Retina (tissue), 1 donor: Measurements from ENCODE around the gene ANKRD34C.

Experiments
- DNase-seq: peaks from one replicate; pipeline ENCODE4 v3.0.0-alpha.2; 2016

The ANKRD34C gene

GRCh38 chr15:79282371-79283251, at the start of gene ANKRD34C:
TSS of gene ANKRD34C (plus strand) at chr15:79282722. CDS start at chr15:79293285, 10,563 bp downstream.
- DNase-seq = peak; percentile 69

- no peak for DNase-seq
Observed at GRCh38 chr15:79233236-79233635, 49.3 kb upstream of the ANKRD34C start.

DNA sequence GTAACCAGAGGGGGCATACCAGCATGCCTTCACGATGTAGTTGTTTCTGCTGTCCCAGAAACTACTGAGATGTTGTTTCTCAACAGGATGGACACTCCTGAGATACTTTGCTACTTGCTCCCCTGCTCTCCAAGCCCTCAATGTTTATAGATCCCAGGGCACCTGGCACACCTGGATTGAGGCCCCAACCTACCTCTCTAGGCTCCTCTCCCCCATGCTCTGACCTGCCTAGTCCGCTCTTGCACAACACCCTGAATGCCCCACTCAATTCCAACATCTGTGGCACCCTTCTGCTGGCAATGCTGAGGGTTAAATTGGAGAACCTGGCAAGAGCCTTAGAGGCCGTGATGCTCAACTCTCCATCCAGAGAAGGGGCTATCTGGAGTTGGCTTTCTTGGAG, 42.5 kb upstream of the ANKRD34C start:
- DNase-seq = no peak

GRCh38 chr15:79243723-79244122, 38.8 kb upstream of the ANKRD34C start:
- DNase-seq = peak; percentile 33

GRCh38 chr15:79244876-79245275, 37.6 kb upstream of the ANKRD34C start:
- DNase-seq = no peak

DNA sequence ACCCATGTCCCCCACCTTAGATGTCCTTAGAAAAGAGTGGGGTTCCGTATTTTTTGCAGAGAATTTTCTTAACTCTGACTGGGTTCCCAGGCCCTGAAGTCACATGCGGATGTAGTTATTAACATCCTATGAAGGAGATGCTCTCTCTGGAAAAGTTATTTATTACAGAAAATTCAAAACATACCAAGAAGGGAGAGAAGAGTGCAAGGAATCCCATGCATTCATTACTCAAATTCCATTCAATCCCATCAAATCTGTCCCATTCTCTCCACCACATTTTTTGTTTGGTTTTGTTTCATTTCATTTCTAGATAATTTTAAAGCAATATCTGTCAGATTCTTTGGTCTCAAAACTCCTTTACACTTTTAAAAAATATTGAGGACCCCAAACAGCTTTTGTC, 34.3 kb upstream of the ANKRD34C start:
- no peak for DNase-seq

- DNase-seq = no peak
Observed at GRCh38 chr15:79257454-79257853, 25.1 kb upstream of the ANKRD34C start.

DNA sequence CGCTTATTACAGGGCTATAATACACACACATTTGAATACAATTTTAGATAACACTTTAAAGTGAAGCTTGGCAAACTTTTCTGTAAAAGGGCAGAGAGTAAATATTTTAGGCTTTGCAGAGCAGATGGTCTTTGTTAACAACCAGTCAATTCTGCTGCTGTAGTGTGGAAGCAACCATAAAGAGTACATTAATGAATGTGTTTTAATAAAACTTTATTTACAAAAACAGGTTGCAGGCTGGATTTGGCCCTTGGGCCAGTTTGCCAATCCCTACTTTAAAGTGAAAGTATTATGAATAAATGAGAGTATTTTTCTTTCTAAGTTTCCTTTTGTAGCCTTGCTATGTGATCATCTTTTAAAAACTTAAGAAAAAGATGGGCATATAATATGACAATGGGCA, 20.7 kb upstream of the ANKRD34C start:
- no peak for DNase-seq

DNA sequence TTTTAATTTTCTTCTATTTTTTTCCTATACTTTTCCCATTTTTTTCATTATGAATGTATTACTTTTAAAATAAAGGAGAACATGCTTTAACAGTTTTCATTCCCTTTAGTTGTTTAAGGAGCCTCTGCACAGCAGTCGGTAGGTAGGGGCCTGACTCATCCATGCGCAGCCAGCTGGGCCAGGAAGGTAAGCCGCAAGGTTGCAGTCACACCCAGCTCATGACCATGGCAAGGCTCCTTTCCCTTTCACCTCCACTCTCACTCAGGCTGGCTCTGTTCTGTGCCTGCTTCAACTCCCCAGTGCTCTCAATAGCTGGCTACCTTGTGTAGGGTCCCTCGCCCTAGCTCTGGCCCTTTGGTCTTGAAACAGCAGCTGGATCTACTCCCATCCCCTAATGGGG, 17.4 kb upstream of the ANKRD34C start:
- DNase-seq = no peak

DNA sequence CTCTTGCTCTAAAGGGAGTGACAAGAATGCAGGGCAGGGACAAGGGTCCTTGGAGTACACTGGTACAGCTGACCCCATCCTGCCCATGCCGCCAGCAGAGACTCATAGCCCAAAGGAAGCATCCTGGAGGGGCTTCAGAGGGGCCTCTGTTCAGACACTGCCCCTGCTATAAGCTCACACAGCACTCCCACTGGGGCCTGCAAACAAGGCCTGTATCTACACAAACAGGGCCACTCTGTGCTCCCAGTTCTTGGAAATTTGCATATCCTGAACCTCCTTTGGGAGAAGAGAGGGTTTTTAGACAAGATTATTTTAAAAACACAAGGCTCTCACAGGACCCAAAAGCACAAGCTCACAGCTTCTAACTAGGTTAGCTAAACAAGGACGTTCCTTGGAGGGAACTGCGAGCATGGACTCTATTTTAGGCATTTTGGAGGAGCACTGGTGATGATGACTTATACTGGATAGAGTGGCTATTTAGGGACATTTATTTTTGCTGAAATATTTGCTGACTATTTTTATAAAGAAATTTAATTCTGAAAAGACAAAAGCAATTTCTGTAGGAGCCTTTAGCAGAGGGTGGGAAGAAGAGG, 16.4 kb upstream of the ANKRD34C start:
- no peak for DNase-seq

GRCh38 chr15:79283252-79284048, 928 bp downstream of the ANKRD34C start:
- peak; percentile 84 for DNase-seq

- no peak for DNase-seq
Observed at GRCh38 chr15:79290642-79291275, 8.2 kb downstream of the ANKRD34C start.

GRCh38 chr15:79292011-79292410, 9.5 kb downstream of the ANKRD34C start:
- no peak for DNase-seq

DNA sequence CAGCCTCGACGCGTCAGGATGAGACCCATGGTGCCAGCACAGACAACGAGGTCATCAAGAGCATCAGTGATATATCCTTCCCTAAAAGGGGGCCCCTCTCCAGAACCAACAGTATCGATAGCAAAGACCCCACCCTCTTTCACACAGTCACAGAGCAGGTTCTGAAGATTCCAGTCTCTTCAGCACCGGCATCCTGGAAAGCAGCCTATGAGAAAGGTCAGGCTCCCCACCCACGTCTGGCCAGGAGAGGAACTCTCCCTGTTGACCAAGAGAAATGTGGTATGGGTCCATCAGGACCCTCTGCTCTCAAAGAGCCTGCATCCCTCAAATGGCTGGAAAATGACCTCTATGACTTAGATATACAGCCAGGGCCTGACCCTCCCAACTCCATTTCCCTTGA, 11.6 kb downstream of the ANKRD34C start:
- no peak for DNase-seq

GRCh38 chr15:79296583-79296982, 14.1 kb downstream of the ANKRD34C start:
- DNase-seq = no peak

DNA sequence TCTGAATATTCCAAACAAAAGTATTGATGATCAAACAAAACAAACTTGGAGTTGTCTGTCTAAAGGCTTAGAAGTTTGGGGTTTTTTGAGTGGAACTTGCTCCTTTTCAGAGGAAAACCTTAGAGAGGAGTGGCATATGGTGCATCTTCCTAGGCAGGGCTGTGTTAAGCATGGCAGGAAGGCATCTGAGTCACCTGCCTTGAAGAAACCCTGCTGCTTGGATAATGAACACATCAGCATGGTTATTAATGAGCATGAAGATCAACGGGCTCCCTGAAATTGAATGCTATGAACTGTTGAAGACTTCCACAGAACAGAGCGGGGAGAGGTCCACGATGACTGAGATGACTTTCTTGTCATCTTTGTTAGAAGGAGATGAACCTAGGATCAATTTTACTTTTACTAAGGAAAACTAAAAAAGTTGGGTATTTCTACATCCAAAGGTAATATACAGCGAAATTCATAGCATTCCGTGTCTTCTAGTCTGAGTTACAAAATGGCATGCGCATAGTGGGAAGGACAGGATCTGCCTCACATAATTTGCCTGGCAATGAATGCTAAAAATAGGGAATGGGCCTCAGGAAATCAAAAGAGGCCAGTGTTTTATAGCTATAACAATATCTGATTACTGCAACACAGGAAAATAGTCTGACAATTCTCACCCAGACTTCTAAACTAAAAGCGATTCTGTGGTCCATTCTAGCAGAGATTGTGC, 16.8 kb downstream of the ANKRD34C start:
- no peak for DNase-seq

- DNase-seq = no peak
Observed at GRCh38 chr15:79299841-79300235, 17.3 kb downstream of the ANKRD34C start.

DNA sequence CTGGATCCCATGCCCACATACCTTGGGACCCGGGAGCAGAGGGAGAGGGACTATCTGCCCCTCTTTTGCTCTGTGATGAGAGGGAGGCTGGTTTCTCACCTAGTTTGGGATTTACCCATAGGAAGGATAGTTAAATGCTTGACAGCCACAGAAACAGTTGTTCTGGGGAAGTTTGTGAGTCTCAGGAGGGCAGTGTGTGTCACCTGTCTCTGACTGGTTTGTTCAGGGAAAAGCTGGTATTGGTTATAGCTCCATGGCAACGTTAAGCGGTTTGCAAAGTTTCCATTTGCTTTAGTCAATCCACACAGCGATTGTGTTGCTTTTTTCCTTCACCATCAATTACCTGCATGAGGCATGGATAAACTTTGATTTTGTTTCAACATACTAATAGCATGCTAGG, 24.7 kb downstream of the ANKRD34C start:
- DNase-seq = no peak

DNA sequence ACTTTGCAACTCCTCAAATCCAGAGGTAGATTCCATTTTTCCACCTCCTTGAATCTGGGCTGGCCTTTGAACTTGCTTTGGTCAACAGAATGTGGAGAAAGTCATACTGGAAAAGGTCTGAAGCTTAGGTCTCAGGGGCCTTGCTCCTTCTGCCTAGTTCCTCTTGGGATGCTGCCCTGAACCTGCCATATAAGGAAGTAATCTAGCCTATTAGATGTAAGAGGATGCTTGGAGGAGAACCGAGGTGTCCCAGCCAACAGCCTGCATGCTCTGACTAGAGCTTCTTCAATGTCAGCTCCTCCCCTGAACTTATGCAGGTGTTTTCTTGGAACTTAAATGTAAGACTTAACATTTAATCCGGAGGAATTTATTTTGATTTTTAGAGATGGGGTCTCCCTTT, 26.4 kb downstream of the ANKRD34C start:
- DNase-seq = no peak

GRCh38 chr15:79310612-79310984, 28.1 kb downstream of the ANKRD34C start:
- DNase-seq = no peak

DNA sequence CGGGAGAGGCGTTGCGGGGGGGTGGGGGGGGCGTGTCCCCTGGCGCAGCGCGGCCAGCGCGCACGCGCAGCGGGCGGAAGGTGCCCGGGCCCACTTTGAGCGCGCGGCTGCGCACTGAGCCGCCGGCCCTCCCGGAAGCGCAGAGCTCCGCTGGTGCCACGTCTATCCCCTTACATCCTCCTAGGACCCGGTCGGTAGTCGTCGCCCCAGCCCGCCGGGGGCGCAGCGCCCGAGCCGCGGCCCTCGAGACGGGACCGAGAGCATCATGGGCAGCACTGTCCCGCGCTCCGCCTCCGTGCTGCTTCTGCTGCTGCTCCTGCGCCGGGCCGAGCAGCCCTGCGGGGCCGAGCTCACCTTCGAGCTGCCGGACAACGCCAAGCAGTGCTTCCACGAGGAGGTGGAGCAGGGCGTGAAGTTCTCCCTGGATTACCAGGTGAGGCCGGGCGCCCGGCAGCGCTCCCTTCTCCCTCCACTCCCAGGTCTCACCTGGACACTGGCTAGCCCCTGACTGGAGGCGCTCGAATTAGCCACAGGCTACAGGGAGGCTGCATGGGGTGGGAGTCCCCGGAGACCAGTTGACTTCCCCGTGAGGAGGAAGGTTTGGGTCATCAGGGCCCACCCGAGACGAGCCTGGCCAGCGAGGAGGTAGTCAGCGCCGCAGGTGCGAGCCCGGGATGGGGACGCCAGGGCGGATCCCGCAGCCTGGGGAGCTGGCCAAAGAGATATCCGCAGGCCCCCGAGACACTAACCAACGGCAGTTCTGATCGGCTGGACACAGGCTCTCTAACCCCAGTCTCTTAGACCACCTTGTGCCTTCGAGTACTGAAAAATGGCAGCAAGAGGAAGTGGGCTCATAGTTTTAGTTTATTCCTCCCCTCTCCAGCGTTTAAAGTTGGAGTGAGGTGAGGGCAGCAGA, 28.7 kb downstream of the ANKRD34C start, which contains the start of gene TMED3:
TMED3 (plus strand) TSS at position 128 of the 916 bp plus-strand sequence; CDS start at position 266, 138 bp downstream.
- peak; percentile 88 for DNase-seq
